Smooth muscle cell (in vitro differentiated cells): ENCODE measurements around the gene SORCS1. TPM values are rescaled to one million over a fixed set of nuclear protein-coding genes. Genes with fewer than 3 reads are reported as not detected.
A peak's percentile ranks its signal among the peaks of the same experiment; 100 is the strongest.

ENCODE experiments used
- DNase-seq: peaks from one replicate; lab custom pipeline; 2025; ENCODE audit not compliant: unreplicated experiment; lab: John Stamatoyannopoulos, UW
- H2AFZ ChIP-seq: fragments of 200-600 bp; sonication (generic); 2 replicates; pipeline ENCODE4 v1.6.0; 2016; ENCODE audit warnings: antibody characterized with exemption, low read depth, mild to moderate bottlenecking
- H3F3A ChIP-seq: fragments of 200-600 bp; sonication (generic); 2 replicates; pipeline ENCODE4 v1.6.0; 2017; ENCODE audit warnings: antibody characterized with exemption, low read depth
- H3K27ac ChIP-seq: fragments of 200-600 bp; sonication (generic); 2 replicates; pipeline ENCODE4 v1.5.1; 2016; ENCODE audit warnings: low read depth, mild to moderate bottlenecking
- H3K27me3 ChIP-seq: fragments of 200-600 bp; sonication (generic); 2 replicates; pipeline ENCODE4 v1.6.1; 2016; ENCODE audit warnings: low read depth, mild to moderate bottlenecking
- H3K36me3 ChIP-seq: fragments of 200-600 bp; sonication (generic); 2 replicates; pipeline ENCODE4 v1.5.1; 2016; ENCODE audit warnings: low read depth
- H3K4me1 ChIP-seq: fragments of 200-600 bp; sonication (generic); 2 replicates; pipeline ENCODE4 v1.5.1; 2016; ENCODE audit warnings: low read depth
- H3K4me2 ChIP-seq: fragments of 200-600 bp; sonication (generic); 2 replicates; pipeline ENCODE4 v1.6.0; 2016; ENCODE audit warnings: mild to moderate bottlenecking
- H3K4me3 ChIP-seq: fragments of 200-600 bp; sonication (generic); 2 replicates; pipeline ENCODE4 v1.5.1; 2016; ENCODE audit warnings: mild to moderate bottlenecking
- H3K79me2 ChIP-seq: fragments of 200-600 bp; sonication (generic); 2 replicates; pipeline ENCODE4 v1.6.0; 2016; ENCODE audit warnings: low read depth, mild to moderate bottlenecking
- H3K9ac ChIP-seq: fragments of 200-600 bp; sonication (generic); 2 replicates; pipeline ENCODE4 v1.6.0; 2016; ENCODE audit warnings: low read depth
- H3K9me3 ChIP-seq: fragments of 200-600 bp; sonication (generic); replicated peaks from 2 replicates; pipeline ENCODE4 v1.5.1; 2016; ENCODE audit warnings: low read depth
- H4K20me1 ChIP-seq: fragments of 200-600 bp; sonication (generic); 2 replicates; pipeline ENCODE4 v1.6.0; 2016; ENCODE audit warnings: low read depth
- WGBS: methylation state at CpG from one replicate; pipeline ENCODE4 v1.1.7; 2016; ENCODE audit warnings: low lambda C conversion rate; 5-methylcytosine and 5-hydroxymethylcytosine counted together
- polyA plus RNA-seq: library from polyadenylated mRNA; unstranded; fragments of >200 nt; fragmentation: Nextera tagmentation; extraction: Ambion mirVana; gene quantifications from 2 replicates; pipeline ENCODE4 v1.2.1, GENCODE V29; 2016
- total RNA-seq: library from RNA; depleted of rRNA; stranded (reverse); fragments of >200 nt; gene quantifications from 2 replicates; pipeline ENCODE4 v1.2.3, GENCODE V29; 2014
- TF ChIP-seq, protein P1 (sequence below): fragments of 200-600 bp; sonication (generic); IDR thresholded peaks from 2 replicates; pipeline ENCODE4 v1.5.1; 2017; ENCODE audit warnings: borderline replicate concordance, mild to moderate bottlenecking, antibody characterized with exemption; ENCODE audit not compliant: insufficient read depth, poor library complexity, severe bottlenecking

The SORCS1 gene
- total and polyA plus RNA-seq, 2 experiments from 2014 or later, result 0.67 TPM; not detected in 1

DNA sequence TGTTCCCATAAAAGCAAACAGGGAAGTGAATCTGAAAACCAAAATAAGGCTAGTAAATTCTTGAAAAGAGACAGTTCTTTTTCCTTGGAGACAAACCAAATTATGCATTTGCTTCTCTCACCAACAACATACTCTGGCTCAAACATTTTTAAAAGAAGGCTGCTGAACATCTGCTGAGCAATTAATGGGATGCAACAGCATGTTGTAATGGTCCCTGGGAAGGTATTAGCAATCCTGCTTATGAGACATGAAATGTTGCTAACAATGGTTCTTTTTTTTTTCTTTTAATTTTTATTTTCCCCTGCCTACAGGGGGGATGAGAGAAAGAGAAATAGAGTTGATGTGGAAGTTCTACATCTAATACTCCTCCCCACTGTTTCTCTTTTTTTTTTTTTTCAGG lies 572.1 kb downstream of the SORCS1 start:
- Histone ChIP-seq H3K79me2 (no peaks in the 10 kb centered on the region), H4K20me1 (no peaks in the 10 kb centered on the region), H3K27ac (no peak overlapping the region), H3K9me3 (no peaks in the 10 kb centered on the region), H3K36me3 (no peaks in the 10 kb centered on the region), H3K4me1 (no peaks in the 10 kb centered on the region), H3K4me3 (no peak overlapping the region), H3K9ac (no peak overlapping the region), H2AFZ (no peak overlapping the region), H3K27me3 (no peaks in the 10 kb centered on the region), H3K4me2 (no peak overlapping the region), H3F3A (no peaks in the 10 kb centered on the region)
- no peak for DNase-seq
- TF ChIP-seq, protein P1, sequence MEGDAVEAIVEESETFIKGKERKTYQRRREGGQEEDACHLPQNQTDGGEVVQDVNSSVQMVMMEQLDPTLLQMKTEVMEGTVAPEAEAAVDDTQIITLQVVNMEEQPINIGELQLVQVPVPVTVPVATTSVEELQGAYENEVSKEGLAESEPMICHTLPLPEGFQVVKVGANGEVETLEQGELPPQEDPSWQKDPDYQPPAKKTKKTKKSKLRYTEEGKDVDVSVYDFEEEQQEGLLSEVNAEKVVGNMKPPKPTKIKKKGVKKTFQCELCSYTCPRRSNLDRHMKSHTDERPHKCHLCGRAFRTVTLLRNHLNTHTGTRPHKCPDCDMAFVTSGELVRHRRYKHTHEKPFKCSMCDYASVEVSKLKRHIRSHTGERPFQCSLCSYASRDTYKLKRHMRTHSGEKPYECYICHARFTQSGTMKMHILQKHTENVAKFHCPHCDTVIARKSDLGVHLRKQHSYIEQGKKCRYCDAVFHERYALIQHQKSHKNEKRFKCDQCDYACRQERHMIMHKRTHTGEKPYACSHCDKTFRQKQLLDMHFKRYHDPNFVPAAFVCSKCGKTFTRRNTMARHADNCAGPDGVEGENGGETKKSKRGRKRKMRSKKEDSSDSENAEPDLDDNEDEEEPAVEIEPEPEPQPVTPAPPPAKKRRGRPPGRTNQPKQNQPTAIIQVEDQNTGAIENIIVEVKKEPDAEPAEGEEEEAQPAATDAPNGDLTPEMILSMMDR, result no peak

GRCh38 chr10:106582291-106582690 lies 582.2 kb downstream of the SORCS1 start:
- no peaks in the 10 kb centered on the region for H3K27me3 ChIP-seq
- H2AFZ ChIP-seq, result no peak overlapping the region
- no peak overlapping the region for H3K9ac ChIP-seq
- no peaks in the 10 kb centered on the region for H4K20me1 ChIP-seq
- no peaks in the 10 kb centered on the region for H3K9me3 ChIP-seq
- no peaks in the 10 kb centered on the region for H3F3A ChIP-seq
- H3K4me2 ChIP-seq, result no peak overlapping the region
- H3K36me3 ChIP-seq, result no peaks in the 10 kb centered on the region
- WGBS, result 43% methylated on average over 2 of the region's 2 CpGs
- TF ChIP-seq, protein P1, result no peak
- no peak for DNase-seq
- no peaks in the 10 kb centered on the region for H3K4me1 ChIP-seq
- H3K27ac ChIP-seq, result no peak overlapping the region
- H3K4me3 ChIP-seq, result no peak overlapping the region
- no peaks in the 10 kb centered on the region for H3K79me2 ChIP-seq

DNA sequence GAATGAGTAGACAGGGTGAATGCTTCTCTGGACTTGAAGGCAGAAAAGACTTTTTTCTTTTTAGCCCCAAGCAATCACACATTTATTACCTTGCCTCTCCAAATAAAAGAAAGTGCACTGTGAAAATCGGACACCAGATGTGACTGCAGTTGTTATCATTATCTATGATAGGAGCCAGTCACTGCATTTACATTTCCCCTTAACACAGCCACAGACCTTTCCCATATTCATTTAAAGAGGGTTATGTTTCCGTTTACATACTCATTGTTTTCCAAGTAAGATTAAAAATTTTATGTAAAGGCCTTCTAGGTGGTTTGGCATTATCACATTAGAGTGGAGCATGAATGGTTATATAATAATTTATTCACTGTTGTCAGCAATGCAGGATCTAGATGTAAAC lies 586.8 kb downstream of the SORCS1 start:
- Histone ChIP-seq H3K4me1 (no peaks in the 10 kb centered on the region), H3K9me3 (no peaks in the 10 kb centered on the region), H3K36me3 (no peaks in the 10 kb centered on the region), H3K79me2 (no peaks in the 10 kb centered on the region), H3K4me3 (no peak overlapping the region), H3F3A (no peaks in the 10 kb centered on the region), H3K4me2 (peak overlapping the region; percentile 55), H3K27me3 (no peaks in the 10 kb centered on the region), H3K9ac (no peak overlapping the region), H2AFZ (no peak overlapping the region), H4K20me1 (no peaks in the 10 kb centered on the region), H3K27ac (no peak overlapping the region)
- TF ChIP-seq, protein P1, result no peak
- DNase-seq, result no peak
- whole genome bisulfite sequencing, result 23% methylated on average over 2 of the region's 2 CpGs

- Histone ChIP-seq H3K27me3 (no peaks in the 10 kb centered on the region), H3K4me2 (peak overlapping the region; percentile 55), H3K4me3 (no peak overlapping the region), H3K4me1 (no peaks in the 10 kb centered on the region), H3K9me3 (no peaks in the 10 kb centered on the region), H4K20me1 (no peaks in the 10 kb centered on the region), H3F3A (no peaks in the 10 kb centered on the region), H3K79me2 (no peaks in the 10 kb centered on the region), H3K9ac (no peak overlapping the region), H2AFZ (no peak overlapping the region), H3K27ac (no peak overlapping the region), H3K36me3 (no peaks in the 10 kb centered on the region)
- no peak for DNase-seq
- WGBS, result 5% methylated on average over 9 of the region's 9 CpGs
- TF ChIP-seq, protein P1, result no peak
Measured at GRCh38 chr10:106577266-106577665, 587.2 kb downstream of the SORCS1 start.
